Fibroblast of villous mesenchyme (primary cell): ENCODE measurements around the gene NSMCE3. TPM values are rescaled to one million over a fixed set of nuclear protein-coding genes. Genes with fewer than 3 reads are reported as not detected.

Source experiments
- DNase-seq: peaks from one replicate; pipeline ENCODE4 v3.0.0-alpha.2; 2010; ENCODE audit warnings: low read depth
- H3K4me3 ChIP-seq: 2 replicates; pipeline ENCODE4 v1.5.1; 2011; ENCODE audit warnings: low read depth, mild to moderate bottlenecking, low read length
- total RNA-seq: library from RNA; depleted of rRNA; stranded (reverse); fragments of >200 nt; gene quantifications from 2 replicates; pipeline ENCODE4 v1.2.3, GENCODE V29; 2012
- TF ChIP-seq, protein P1 (sequence below): IDR thresholded peaks from 2 replicates; pipeline ENCODE4 v1.5.1; 2012; ENCODE audit warnings: low read depth, mild to moderate bottlenecking, low read length; ENCODE audit not compliant: insufficient read depth

Gene NSMCE3
- total RNA-seq, 1 donor = 9.9 TPM

DNA sequence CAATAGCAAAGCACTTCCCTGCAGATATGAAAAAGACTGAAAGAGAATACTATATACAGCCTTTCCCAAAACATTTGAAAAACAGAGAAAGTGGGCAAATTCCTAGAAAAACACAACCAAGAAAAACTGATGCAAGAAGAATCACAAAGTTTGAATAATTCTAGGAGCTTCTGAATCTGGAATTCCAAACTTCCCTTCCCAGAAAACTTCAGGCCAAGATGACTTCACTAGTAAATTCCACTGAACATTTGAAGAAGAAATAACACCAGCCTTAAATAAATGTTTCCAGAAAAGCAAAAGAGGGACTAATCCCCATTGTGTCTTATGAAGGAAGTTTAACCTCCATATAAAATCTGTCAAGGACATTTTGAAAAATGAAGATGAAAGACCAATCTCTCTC lies 15.8 kb upstream of the NSMCE3 start:
- H3K4me3 ChIP-seq = no peak overlapping the region
- TF ChIP-seq, protein P1, sequence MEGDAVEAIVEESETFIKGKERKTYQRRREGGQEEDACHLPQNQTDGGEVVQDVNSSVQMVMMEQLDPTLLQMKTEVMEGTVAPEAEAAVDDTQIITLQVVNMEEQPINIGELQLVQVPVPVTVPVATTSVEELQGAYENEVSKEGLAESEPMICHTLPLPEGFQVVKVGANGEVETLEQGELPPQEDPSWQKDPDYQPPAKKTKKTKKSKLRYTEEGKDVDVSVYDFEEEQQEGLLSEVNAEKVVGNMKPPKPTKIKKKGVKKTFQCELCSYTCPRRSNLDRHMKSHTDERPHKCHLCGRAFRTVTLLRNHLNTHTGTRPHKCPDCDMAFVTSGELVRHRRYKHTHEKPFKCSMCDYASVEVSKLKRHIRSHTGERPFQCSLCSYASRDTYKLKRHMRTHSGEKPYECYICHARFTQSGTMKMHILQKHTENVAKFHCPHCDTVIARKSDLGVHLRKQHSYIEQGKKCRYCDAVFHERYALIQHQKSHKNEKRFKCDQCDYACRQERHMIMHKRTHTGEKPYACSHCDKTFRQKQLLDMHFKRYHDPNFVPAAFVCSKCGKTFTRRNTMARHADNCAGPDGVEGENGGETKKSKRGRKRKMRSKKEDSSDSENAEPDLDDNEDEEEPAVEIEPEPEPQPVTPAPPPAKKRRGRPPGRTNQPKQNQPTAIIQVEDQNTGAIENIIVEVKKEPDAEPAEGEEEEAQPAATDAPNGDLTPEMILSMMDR = no peak
- DNase-seq = no peak

DNA sequence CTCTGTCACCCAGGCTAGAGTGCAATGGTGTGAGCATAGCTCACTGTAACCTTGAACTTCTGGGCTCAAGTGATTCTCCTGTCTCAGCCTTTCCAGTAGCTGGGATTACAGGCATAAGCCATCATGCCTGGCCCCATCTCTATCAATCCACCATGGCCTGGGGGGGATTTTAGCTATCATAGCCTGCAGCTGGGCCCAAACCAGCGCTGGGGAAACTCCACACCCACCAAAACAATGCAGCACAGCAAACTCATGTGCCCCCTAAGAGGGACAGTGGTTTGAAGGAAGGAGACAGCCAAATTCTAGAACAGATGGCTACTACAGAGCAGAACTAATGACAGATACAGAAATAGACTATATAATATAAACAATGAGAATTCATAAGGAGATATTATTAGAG lies 13.8 kb upstream of the NSMCE3 start:
- no peak overlapping the region for H3K4me3 ChIP-seq
- TF ChIP-seq, protein P1 = no peak
- no peak for DNase-seq

DNA sequence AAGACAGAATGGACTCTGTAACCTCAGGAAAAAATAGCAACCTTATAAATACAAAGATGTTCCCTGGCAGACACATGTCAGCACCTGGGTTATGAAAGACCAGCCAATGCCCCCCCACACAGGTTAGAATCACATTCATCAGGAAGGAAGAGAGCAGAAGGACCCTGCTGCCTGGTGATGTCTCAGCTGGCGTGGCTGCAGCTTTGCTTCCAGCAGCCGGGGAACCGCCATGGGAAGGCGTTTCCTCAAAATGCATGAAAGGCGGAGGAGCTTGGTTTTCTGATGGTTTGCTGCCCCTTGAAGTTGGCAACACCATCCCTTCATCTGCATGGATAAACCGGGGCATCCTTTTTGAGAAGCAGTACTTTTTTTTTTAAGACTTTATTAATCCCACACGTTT lies 10.9 kb upstream of the NSMCE3 start:
- DNase-seq = no peak
- H3K4me3 ChIP-seq = no peak overlapping the region
- TF ChIP-seq, protein P1 = no peak

DNA sequence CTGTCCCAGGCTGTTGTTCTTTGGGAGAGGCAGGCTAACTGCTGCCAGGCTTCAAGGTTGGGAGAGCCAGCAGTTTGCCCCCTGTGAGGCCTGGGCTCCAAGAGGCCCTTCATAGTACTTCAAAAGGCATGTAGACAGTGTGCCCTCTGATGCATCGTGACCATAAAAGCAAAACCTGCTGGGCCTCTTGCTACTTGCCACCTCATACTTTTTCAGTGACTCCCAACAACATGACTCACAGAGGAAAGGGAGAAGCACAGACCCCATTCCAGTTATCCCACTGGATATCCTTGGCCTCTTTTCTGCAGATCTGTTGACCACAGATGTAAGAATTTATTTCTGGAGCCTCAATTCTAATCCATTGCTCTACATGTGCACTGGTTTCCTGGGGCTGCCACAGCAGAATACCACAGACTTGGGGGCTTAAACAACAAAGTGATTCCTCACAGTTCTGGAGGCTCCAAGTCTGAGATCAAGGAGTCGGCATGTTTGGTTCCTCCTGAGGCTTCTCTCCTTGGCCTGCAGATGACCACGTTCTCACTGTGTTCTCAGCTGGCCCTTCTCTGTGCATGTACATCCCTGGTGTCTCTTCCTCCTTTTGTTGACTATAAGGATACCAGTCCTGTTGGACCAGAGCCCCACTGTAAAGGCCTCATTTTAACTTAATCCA lies 8.9 kb upstream of the NSMCE3 start:
- DNase-seq = peak; percentile 18
- no peak overlapping the region for H3K4me3 ChIP-seq
- TF ChIP-seq, protein P1 = no peak

DNA sequence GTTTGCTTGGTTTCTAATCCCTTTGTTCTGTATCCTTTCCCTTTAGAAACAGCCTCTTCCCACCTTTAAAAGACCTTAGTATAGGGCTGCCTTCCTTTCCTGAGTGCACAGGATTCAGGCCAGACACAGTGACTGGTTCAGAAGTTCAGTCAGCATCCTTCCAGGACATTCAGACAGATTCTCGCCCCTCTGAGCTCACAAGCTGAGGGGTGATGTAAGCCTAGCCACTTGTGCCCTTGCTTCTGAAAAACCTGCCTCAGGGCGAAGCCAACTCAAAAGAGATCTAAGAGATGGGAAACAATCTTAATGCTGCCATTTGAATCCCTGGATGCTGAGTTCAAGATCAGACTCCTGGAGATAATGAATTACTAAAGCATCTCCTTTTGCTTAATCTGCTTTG lies 6.7 kb upstream of the NSMCE3 start:
- H3K4me3 ChIP-seq = no peak overlapping the region
- DNase-seq = no peak
- TF ChIP-seq, protein P1 = no peak

DNA sequence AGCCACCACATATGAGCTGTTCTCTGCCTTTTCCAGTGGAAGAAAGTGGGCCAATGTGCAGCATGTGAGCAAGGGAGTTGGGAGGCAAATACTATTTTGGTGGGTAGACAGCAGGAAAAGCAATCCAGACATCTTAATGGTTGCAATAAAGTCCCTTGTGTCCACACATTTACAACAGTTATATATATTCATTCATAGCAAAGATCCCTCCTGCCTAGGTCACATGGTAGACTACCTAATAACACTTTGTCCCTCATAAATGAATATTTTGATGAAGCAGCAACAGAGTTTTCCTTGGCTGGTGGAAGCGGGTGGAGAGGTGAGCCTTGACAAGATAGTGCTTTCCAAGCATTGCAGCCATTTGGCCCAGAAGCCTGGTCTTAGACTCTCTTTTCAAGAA lies 6.2 kb upstream of the NSMCE3 start:
- no peak overlapping the region for H3K4me3 ChIP-seq
- TF ChIP-seq, protein P1 = no peak
- DNase-seq = no peak

DNA sequence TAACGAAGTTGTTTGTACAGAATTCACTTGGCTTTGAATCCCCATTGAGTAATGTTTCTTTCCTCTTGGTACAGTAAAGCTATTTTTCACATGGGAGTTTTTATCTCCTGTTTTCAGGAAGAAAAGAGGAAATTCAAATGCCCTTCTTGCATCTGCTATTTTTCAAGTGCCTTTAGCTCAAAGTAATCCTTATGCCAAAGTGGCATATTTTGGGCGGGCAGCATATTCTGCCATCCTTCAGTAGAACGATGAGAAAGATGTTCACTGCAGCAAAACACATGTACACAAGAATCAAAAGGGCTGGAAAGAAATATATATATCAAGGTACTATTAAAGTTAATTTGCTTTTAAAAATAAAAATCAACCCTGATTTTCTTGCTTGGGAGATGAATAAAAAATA lies 5.3 kb upstream of the NSMCE3 start:
- H3K4me3 ChIP-seq = no peak overlapping the region

More for the DNA sequence above, 5.3 kb upstream of the NSMCE3 start:
- DNase-seq = no peak
- TF ChIP-seq, protein P1 = no peak
